ENCODE data around the gene GNL2. TPM values are rescaled to one million over a fixed set of nuclear protein-coding genes. Genes with fewer than 3 reads are reported as not detected.

The GNL2 gene
- total and polyA plus RNA-seq, 11 donors, result 19.4 to 76.7 (median 25.1) TPM

- Histone ChIP-seq H3K4me1 (peaks cover 0 to 18% (median 0%) of the 10 kb centered on the region in 12 donors), H3K36me3 (no peaks in the 10 kb centered on the region), H3K4me3 (peak overlapping the region in 1 of 12 donors; percentile 36), H3K27ac (no peak overlapping the region), H3K27me3 (peaks cover 42 to 100% (median 74%) of the 10 kb centered on the region in 9 donors), H3K9me3 (no peaks in the 10 kb centered on the region)
- WGBS, 4 donors, result 2 to 4% (median 4%) methylated on average over 24 to 31 of the region's 31 CpGs
- intact Hi-C loops (cut with DNase I), result no loop called here
- TF ChIP-seq POLR2A (IDR thresholded peaks at IDR 0.05) (no peak), CTCF (IDR thresholded peaks at IDR 0.05) (no peak)
- no peak for ATAC-seq
- peak in 1 of 5 donors; percentile 40 for DNase-seq
Measured at GRCh38 chr1:37633040-37633937, 37.6 kb upstream of the GNL2 start.

DNA sequence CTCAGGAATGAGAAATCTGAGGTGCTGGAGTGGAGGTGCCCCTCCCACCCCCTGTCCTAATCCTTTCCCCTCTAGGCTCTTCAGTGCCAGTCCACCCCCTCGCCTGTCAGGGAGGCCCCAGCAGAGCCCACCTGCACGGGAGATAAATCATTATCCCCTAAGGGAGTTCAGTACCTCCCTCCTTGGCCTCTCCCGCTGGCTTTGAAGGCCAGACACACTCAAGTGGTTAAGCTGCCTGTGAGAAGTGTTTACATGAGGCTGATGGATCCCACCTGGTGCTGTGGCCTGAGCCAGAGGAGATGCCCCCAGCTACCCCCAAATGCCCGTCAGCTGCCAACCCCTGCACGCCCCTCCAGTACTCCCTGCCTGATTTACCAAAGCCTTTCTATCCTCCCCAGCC, 35.3 kb upstream of the GNL2 start:
- Histone ChIP-seq H3K9me3 (no peaks in the 10 kb centered on the region), H3K4me3 (no peak overlapping the region), H3K36me3 (no peaks in the 10 kb centered on the region), H3K27me3 (peaks cover 35 to 100% (median 78%) of the 10 kb centered on the region in 9 donors), H3K27ac (no peak overlapping the region), H3K4me1 (peaks cover 0 to 18% (median 0%) of the 10 kb centered on the region in 12 donors)
- DNase-seq (no peak), ATAC-seq (no peak)
- TF ChIP-seq POLR2A (IDR thresholded peaks at IDR 0.05) (no peak), CTCF (IDR thresholded peaks at IDR 0.05) (no peak)
- 20 to 33% (median 26%) methylated on average over 5 of the region's 5 CpGs for WGBS, 4 donors
- intact Hi-C loops (cut with DNase I), result no loop called here

- H3K9me3 ChIP-seq, result no peaks in the 10 kb centered on the region
- no peak for TF ChIP-seq CTCF (IDR thresholded peaks at IDR 0.05)
- no peak for TF ChIP-seq POLR2A (IDR thresholded peaks at IDR 0.05)
- DNase-seq (no peak), ATAC-seq (no peak)
- H3K27ac ChIP-seq, result no peak overlapping the region
- intact Hi-C loops (cut with DNase I), result no loop called here
- WGBS, 4 donors, result 27 to 31% (median 30%) methylated on average over 10 to 15 of the region's 15 CpGs
- H3K36me3 ChIP-seq, result no peaks in the 10 kb centered on the region
- peaks cover 0 to 18% (median 0%) of the 10 kb centered on the region in 12 donors for H3K4me1 ChIP-seq
- H3K27me3 ChIP-seq, result peaks cover 32 to 100% (median 78%) of the 10 kb centered on the region in 9 donors
- no peak overlapping the region for H3K4me3 ChIP-seq
Measured at GRCh38 chr1:37630426-37631028, 34.8 kb upstream of the GNL2 start.

DNA sequence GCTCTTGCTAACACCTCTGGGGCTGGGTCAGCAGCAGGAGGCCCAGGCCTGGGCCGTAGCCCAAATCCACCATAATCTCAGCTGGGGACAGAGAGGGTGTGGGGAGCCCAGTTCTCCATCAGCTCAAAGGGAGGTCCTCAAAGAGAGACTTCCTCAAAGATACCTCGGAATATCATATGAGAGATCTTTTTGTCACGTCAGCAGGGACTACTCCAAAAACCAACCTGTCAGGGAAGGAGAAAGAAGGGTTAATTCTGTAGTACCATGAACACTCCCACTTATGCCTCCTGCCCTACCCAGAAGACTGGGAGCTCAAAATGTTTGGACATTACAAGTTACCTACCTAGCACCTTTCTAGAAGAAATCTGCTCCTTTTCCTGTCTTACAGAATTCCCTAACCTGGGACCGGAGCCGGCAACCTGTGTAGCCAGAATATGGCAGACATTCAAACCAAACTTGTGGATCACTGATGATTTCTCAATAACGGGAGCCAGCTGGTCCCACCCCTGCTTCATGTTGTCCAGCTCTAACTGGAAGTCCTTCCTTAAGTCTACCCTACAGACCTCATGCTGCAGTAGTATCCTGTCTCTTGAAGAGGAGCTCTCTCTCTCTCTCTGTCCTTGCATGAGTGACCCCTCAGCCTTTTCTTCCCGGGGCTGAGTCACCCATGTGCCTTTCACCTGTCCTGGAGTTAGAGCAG, 34.1 kb upstream of the GNL2 start:
- 47 to 59% (median 51%) methylated on average over 6 to 7 of the region's 7 CpGs for WGBS, 4 donors
- H3K27ac ChIP-seq, result no peak overlapping the region
- no peak for TF ChIP-seq CTCF (IDR thresholded peaks at IDR 0.05)
- TF ChIP-seq POLR2A (IDR thresholded peaks at IDR 0.05), result no peak
- intact Hi-C loops (cut with DNase I), result no loop called here
- ATAC-seq (no peak), DNase-seq (no peak)
- no peak overlapping the region for H3K4me3 ChIP-seq
- no peaks in the 10 kb centered on the region for H3K9me3 ChIP-seq
- peaks cover 28 to 100% (median 75%) of the 10 kb centered on the region in 9 donors for H3K27me3 ChIP-seq
- peaks cover 0 to 16% (median 0%) of the 10 kb centered on the region in 12 donors for H3K4me1 ChIP-seq
- no peaks in the 10 kb centered on the region for H3K36me3 ChIP-seq

Data from heart left ventricle (tissue), 16 donors.